ENCODE results near the gene SNX30.

DNA sequence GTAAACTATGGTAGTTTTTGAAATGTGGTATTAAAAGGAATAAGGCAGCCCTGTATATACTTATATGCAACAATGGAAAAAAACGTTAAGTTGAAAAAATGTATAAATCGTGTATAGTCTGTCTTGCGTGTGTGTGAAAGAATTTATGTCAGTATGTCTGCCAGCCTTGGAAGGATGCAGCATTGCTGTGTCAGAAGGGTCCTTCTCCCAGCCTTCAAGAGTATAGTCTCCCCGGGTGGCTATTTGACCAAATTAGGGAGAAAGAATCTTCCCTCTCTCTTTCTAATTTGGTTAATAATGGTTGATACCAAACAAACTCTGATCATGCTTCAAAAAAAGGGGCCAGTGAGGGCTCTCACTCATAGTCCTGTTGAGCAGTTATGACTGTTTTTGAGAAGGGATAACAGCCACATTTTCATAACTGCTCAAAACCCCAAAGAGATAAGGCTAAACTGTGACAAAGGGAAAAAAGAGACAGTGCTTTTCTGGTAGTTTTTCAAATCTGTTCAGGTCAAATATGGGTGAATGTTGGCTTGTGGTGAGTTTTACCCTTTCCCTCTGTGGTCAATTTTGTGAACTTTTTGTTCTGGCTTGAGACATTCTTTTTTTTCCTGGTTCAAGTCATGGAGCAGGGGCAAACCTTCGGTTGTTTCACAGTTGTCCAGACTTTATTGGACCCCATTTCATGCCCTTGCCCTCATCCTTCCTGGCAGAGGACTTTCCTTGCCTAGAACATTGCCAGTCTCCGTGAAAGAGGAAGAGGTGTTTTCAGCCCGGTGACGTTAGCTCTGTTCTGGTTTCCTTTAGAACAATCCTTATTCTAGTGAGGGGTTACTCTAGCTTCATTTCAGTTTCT is 21.0 kb downstream of the SNX30 start:
- TF ChIP-seq, protein P1, sequence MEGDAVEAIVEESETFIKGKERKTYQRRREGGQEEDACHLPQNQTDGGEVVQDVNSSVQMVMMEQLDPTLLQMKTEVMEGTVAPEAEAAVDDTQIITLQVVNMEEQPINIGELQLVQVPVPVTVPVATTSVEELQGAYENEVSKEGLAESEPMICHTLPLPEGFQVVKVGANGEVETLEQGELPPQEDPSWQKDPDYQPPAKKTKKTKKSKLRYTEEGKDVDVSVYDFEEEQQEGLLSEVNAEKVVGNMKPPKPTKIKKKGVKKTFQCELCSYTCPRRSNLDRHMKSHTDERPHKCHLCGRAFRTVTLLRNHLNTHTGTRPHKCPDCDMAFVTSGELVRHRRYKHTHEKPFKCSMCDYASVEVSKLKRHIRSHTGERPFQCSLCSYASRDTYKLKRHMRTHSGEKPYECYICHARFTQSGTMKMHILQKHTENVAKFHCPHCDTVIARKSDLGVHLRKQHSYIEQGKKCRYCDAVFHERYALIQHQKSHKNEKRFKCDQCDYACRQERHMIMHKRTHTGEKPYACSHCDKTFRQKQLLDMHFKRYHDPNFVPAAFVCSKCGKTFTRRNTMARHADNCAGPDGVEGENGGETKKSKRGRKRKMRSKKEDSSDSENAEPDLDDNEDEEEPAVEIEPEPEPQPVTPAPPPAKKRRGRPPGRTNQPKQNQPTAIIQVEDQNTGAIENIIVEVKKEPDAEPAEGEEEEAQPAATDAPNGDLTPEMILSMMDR (IDR thresholded peaks at IDR 0.05 in 2 of 3, conservative IDR thresholded peaks at IDR 0.05 in 1 of 3; ENCODE audit: borderline replicate concordance in 1 of 3, insufficient read depth in 1 of 3, low read depth in 2 of 3, low read length in 2 of 3): no peak
- TF ChIP-seq, protein P2, sequence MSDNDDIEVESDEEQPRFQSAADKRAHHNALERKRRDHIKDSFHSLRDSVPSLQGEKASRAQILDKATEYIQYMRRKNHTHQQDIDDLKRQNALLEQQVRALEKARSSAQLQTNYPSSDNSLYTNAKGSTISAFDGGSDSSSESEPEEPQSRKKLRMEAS (IDR thresholded peaks at IDR 0.05): no peak
- TF ChIP-seq EZH2 (IDR thresholded peaks at IDR 0.05) (no peak), RAD21 (IDR thresholded peaks at IDR 0.05; ENCODE audit: low read depth) (no peak), EGR1 (IDR thresholded peaks at IDR 0.05; ENCODE audit: low read depth) (no peak), SP1 (IDR thresholded peaks at IDR 0.05; ENCODE audit: low read depth) (no peak), ZNF274 (IDR thresholded peaks at IDR 0.05; ENCODE audit: low read depth, low read length) (no peak), YY1 (IDR thresholded peaks at IDR 0.05; ENCODE audit: extremely low read depth, insufficient replicate concordance, low read depth, low read length) (no peak)
